Ectodermal cell (in vitro differentiated cells): Measurements from ENCODE around the gene EYA2.

Source experiments
- H3K27ac ChIP-seq: 2 replicates; pipeline ENCODE4 v1.7.0; 2013; ENCODE audit warnings: mild to moderate bottlenecking, low read depth, low read length; ENCODE audit not compliant: insufficient read depth, poor library complexity, severe bottlenecking
- H3K27me3 ChIP-seq: 2 replicates; pipeline ENCODE4 v1.7.0; 2013; ENCODE audit warnings: mild to moderate bottlenecking, low read length; ENCODE audit not compliant: insufficient read depth, control insufficient read depth, poor library complexity, severe bottlenecking
- H3K36me3 ChIP-seq: one replicate; pipeline ENCODE4 v1.7.0; 2013; ENCODE audit warnings: low read length; ENCODE audit not compliant: control insufficient read depth, insufficient read depth
- H3K4me1 ChIP-seq: one replicate; pipeline ENCODE4 v1.7.0; 2013; ENCODE audit warnings: low read length; ENCODE audit not compliant: control insufficient read depth, insufficient read depth
- H3K4me3 ChIP-seq: 2 replicates; pipeline ENCODE4 v1.7.0; 2013; ENCODE audit warnings: low read depth, low read length, control low read depth; ENCODE audit not compliant: insufficient read depth
- H3K9me3 ChIP-seq: 2 replicates; pipeline ENCODE4 v1.7.0; 2013; ENCODE audit warnings: mild to moderate bottlenecking, low read length, moderate library complexity; ENCODE audit not compliant: control insufficient read depth
- WGBS, 2 experiments: methylation state at CpG; one replicate each; pipeline ENCODE4 v1.1.7; 2013; ENCODE audit warnings: missing lambda C conversion rate in 2 of 2; 5-methylcytosine and 5-hydroxymethylcytosine counted together

EYA2 gene

GRCh38 chr20:47141941-47142773, 247.5 kb downstream of the EYA2 start:
- 88 to 97% methylated on average over 4 to 5 of the region's 5 CpGs for WGBS, 2 experiments

GRCh38 chr20:47142774-47143170, 248.1 kb downstream of the EYA2 start:
- 94 to 96% methylated on average over 14 of the region's 14 CpGs for WGBS, 2 experiments
- H3K4me1 ChIP-seq, result no peaks in the 10 kb centered on the region
- no peak overlapping the region for H3K4me3 ChIP-seq
- no peaks in the 10 kb centered on the region for H3K27me3 ChIP-seq
- peaks cover 2% of the 10 kb centered on the region for H3K9me3 ChIP-seq
- no peaks in the 10 kb centered on the region for H3K36me3 ChIP-seq
- no peak overlapping the region for H3K27ac ChIP-seq

More at GRCh38 chr20:47141941-47142773, 247.5 kb downstream of the EYA2 start:
- H3K4me1 ChIP-seq, result peaks cover 6% of the 10 kb centered on the region
- H3K36me3 ChIP-seq, result no peaks in the 10 kb centered on the region
- no peak overlapping the region for H3K4me3 ChIP-seq
- no peaks in the 10 kb centered on the region for H3K27me3 ChIP-seq
- no peak overlapping the region for H3K27ac ChIP-seq
- peaks cover 2% of the 10 kb centered on the region for H3K9me3 ChIP-seq

DNA sequence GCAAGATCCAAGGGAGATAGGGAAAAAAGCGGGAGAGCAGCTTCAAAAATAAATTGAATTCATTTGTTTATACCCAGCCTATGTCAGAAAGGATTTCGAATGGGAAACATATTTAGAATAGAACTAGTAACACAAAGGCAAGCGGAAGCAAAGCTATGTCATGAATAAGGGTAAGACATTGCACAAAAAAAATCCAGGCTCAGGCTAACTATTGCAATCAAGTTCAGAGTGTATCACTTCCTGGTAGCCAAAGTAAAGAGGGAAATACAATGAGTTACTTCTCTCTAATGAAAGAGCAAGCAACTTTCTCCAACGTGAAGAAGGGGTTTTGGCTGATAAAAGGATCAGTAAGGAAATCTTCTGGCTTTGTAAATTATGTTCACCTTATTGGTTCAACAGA, 249.0 kb downstream of the EYA2 start:
- no peaks in the 10 kb centered on the region for H3K4me1 ChIP-seq
- no peaks in the 10 kb centered on the region for H3K27me3 ChIP-seq
- peaks cover 2% of the 10 kb centered on the region for H3K9me3 ChIP-seq
- H3K4me3 ChIP-seq, result no peak overlapping the region
- WGBS, 2 experiments, result 91 to 96% methylated on average over 4 of the region's 4 CpGs
- H3K36me3 ChIP-seq, result no peaks in the 10 kb centered on the region
- no peak overlapping the region for H3K27ac ChIP-seq

GRCh38 chr20:47144463-47144862, 249.8 kb downstream of the EYA2 start:
- Histone ChIP-seq H3K9me3 (peaks cover 2% of the 10 kb centered on the region), H3K4me1 (no peaks in the 10 kb centered on the region)
- WGBS, 2 experiments, result 94 to 97% methylated on average over 4 of the region's 4 CpGs

GRCh38 chr20:47146686-47147085, 252.0 kb downstream of the EYA2 start:
- Histone ChIP-seq H3K27ac (no peak overlapping the region), H3K36me3 (no peaks in the 10 kb centered on the region), H3K27me3 (no peaks in the 10 kb centered on the region), H3K9me3 (no peaks in the 10 kb centered on the region), H3K4me3 (no peak overlapping the region), H3K4me1 (no peaks in the 10 kb centered on the region)
- WGBS, 2 experiments, result 78 to 82% methylated on average over 7 of the region's 7 CpGs

More at GRCh38 chr20:47144463-47144862, 249.8 kb downstream of the EYA2 start:
- Histone ChIP-seq H3K36me3 (no peaks in the 10 kb centered on the region), H3K27ac (no peak overlapping the region), H3K27me3 (no peaks in the 10 kb centered on the region), H3K4me3 (no peak overlapping the region)

GRCh38 chr20:47148059-47148458, 253.4 kb downstream of the EYA2 start:
- no peaks in the 10 kb centered on the region for H3K4me1 ChIP-seq
- 92 to 100% methylated on average over 2 of the region's 2 CpGs for WGBS, 2 experiments
- H3K4me3 ChIP-seq, result no peak overlapping the region
- no peaks in the 10 kb centered on the region for H3K36me3 ChIP-seq
- no peaks in the 10 kb centered on the region for H3K27me3 ChIP-seq
- no peak overlapping the region for H3K27ac ChIP-seq
- H3K9me3 ChIP-seq, result no peaks in the 10 kb centered on the region

- 90 to 91% methylated on average over 5 of the region's 5 CpGs for WGBS, 2 experiments
- Histone ChIP-seq H3K9me3 (no peaks in the 10 kb centered on the region), H3K27me3 (no peaks in the 10 kb centered on the region), H3K4me1 (no peaks in the 10 kb centered on the region), H3K4me3 (no peak overlapping the region), H3K27ac (no peak overlapping the region), H3K36me3 (no peaks in the 10 kb centered on the region)
Observed at GRCh38 chr20:47149939-47150338, 255.3 kb downstream of the EYA2 start.

DNA sequence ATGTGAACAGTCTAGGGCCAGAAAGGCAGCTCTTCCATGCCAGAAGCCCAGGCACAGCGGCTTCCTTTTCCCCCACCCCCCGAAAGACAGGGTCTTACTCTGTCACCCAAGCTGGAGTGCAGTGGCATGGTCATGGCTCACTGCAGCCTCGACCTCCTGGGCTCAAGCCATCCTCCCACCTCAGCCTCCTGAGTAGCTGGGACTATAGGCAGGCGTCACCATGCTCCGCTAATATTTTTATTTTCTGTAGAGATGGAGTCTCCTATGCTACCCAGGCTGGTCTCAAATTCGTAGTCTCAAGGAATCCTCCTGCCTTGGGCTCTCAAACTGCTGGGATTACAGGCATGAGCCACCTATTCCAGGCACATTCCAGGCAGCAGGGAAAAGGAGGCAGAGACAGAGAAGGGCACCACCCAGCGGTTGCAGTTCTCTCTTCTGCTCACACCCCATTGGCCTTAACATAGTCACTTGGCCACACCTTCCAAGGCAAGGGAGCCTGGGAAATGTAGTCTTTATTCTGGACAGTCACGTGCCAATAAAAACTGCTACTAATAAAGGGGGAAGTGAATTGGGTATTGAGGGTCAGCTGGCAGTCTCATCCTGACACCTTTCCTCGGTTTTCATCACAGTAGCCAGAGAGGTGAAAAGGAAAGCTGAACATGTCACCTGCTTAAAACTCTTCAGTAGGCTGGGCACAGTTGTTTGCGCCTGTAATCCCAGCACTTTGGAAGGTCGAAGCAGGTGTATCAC, 255.9 kb downstream of the EYA2 start:
- Histone ChIP-seq H3K36me3 (no peaks in the 10 kb centered on the region), H3K27me3 (no peaks in the 10 kb centered on the region), H3K27ac (no peak overlapping the region), H3K9me3 (no peaks in the 10 kb centered on the region), H3K4me3 (no peak overlapping the region), H3K4me1 (no peaks in the 10 kb centered on the region)
- WGBS, 2 experiments, result 63% methylated on average over 11 of the region's 11 CpGs

GRCh38 chr20:47152068-47152467, 257.4 kb downstream of the EYA2 start:
- Histone ChIP-seq H3K9me3 (no peaks in the 10 kb centered on the region), H3K4me3 (no peak overlapping the region), H3K36me3 (no peaks in the 10 kb centered on the region), H3K4me1 (no peaks in the 10 kb centered on the region), H3K27ac (no peak overlapping the region), H3K27me3 (no peaks in the 10 kb centered on the region)
- 86 to 87% methylated on average over 4 of the region's 4 CpGs for WGBS, 2 experiments

DNA sequence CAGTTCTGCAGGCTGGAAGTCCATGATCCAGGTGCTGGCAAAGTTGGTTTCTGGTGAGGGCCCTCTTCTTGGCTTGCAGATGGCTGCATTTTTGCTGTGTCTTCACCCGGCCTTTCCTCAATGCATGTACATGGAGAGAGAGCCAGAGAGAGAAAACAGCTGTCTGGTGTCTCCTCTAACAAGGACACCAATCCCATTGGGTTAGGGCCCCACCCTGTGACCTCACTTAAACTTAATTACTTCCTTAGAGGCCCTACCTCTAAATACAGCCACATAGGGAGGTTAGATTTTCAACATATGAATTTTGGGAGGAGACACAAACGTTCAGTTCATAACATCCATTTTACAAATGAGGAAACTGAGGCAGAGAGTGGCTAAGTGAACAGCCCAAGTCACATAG, 259.4 kb downstream of the EYA2 start:
- no peaks in the 10 kb centered on the region for H3K36me3 ChIP-seq
- H3K27ac ChIP-seq, result no peak overlapping the region
- 87 to 90% methylated on average over 2 of the region's 2 CpGs for WGBS, 2 experiments
- no peak overlapping the region for H3K4me3 ChIP-seq
- H3K9me3 ChIP-seq, result no peaks in the 10 kb centered on the region
- no peaks in the 10 kb centered on the region for H3K4me1 ChIP-seq
- H3K27me3 ChIP-seq, result no peaks in the 10 kb centered on the region
